CD8-positive, alpha-beta memory T cell (primary cell): ENCODE data around the gene NUTM1. TPM values are rescaled to one million over a fixed set of nuclear protein-coding genes. Genes with fewer than 3 reads are reported as not detected.

Experiments used
- CTCF ChIA-PET: fragments of 350-600 bp; sonication (Branson Sonifier 250); formaldehyde crosslinking; loops from one replicate; lab custom pipeline; 2021; ENCODE audit warnings: antibody characterized with exemption; lab: Charles Lee
- POLR2A ChIA-PET: fragments of 350-600 bp; sonication (Branson Sonifier 250); formaldehyde crosslinking; loops from one replicate; lab custom pipeline; 2021; ENCODE audit warnings: antibody characterized with exemption; lab: Charles Lee
- DNase-seq, 5 donors: peaks; one replicate each; pipeline versions ENCODE4 v3.0.0 to v3.0.0-alpha.2; 2020 to 2022; ENCODE audit warnings: mixed read lengths in 1 of 5
- H3K27ac ChIP-seq: one replicate; pipeline ENCODE4 v1.7.0; 2013; ENCODE audit warnings: low read depth, mild to moderate bottlenecking, low read length, moderate library complexity
- H3K27me3 ChIP-seq: 2 replicates; pipeline ENCODE4 v1.7.0; 2013; ENCODE audit warnings: low read length, mild to moderate bottlenecking; ENCODE audit not compliant: insufficient read depth, poor library complexity, severe bottlenecking
- H3K36me3 ChIP-seq: 2 replicates; pipeline ENCODE4 v1.7.0; 2013; ENCODE audit warnings: mild to moderate bottlenecking, low read length, moderate library complexity; ENCODE audit not compliant: insufficient read depth
- H3K4me1 ChIP-seq: 2 replicates; pipeline ENCODE4 v1.7.0; 2013; ENCODE audit warnings: mild to moderate bottlenecking, low read length, moderate library complexity; ENCODE audit not compliant: insufficient read depth
- H3K4me3 ChIP-seq: 2 replicates; pipeline ENCODE4 v1.7.0; 2013; ENCODE audit warnings: mild to moderate bottlenecking, low read length
- H3K9me3 ChIP-seq: 2 replicates; pipeline ENCODE4 v1.7.0; 2013; ENCODE audit warnings: mild to moderate bottlenecking, low read length
- H3K27ac Mint-ChIP-seq, 8 donors: one replicate each; pipeline ENCODE4 v1.8.0; 2020 to 2021; ENCODE audit warnings: mixed read lengths in 8 of 8, mild to moderate bottlenecking in 6 of 8, inconsistent platforms in 3 of 8, moderate library complexity in 3 of 8
- H3K27me3 Mint-ChIP-seq, 2 donors: one replicate each; pipeline ENCODE4 v1.8.0; 2020 to 2021; ENCODE audit warnings: mixed read lengths in 2 of 2, mild to moderate bottlenecking in 1 of 2, moderate library complexity in 1 of 2
- H3K36me3 Mint-ChIP-seq, 3 donors: one replicate each; pipeline ENCODE4 v1.8.0; 2020 to 2021; ENCODE audit warnings: mixed read lengths in 3 of 3, inconsistent platforms in 1 of 3, mild to moderate bottlenecking in 1 of 3
- H3K4me1 Mint-ChIP-seq, 3 donors: one replicate each; pipeline ENCODE4 v1.8.0; 2020 to 2021; ENCODE audit warnings: mixed read lengths in 3 of 3, inconsistent platforms in 1 of 3, mild to moderate bottlenecking in 1 of 3
- H3K4me3 Mint-ChIP-seq, 7 donors: one replicate each; pipeline ENCODE4 v1.8.0; 2020 to 2021; ENCODE audit warnings: mixed read lengths in 7 of 7, mild to moderate bottlenecking in 6 of 7, moderate library complexity in 4 of 7, inconsistent platforms in 2 of 7
- H3K9me3 Mint-ChIP-seq, 5 donors: one replicate each; pipeline ENCODE4 v1.8.0; 2020 to 2022; ENCODE audit warnings: mixed read lengths in 5 of 5, mild to moderate bottlenecking in 3 of 5, moderate library complexity in 2 of 5, inconsistent platforms in 1 of 5
- polyA plus RNA-seq: library from polyadenylated mRNA; unstranded; fragments of 300-500 nt; fragmentation: Illumina TruSeq; gene quantifications from one replicate; pipeline ENCODE4 v1.2.3, GENCODE V29; 2021
- total RNA-seq, 2 experiments: library from RNA; stranded (reverse); gene quantifications; one replicate each; pipeline ENCODE4 v1.2.3, GENCODE V29; 2021

Gene NUTM1
- total and polyA plus RNA-seq, 3 experiments from 2014 or later: not detected

GRCh38 chr15:34358948-34359347, 15.8 kb downstream of the NUTM1 start:
- Histone ChIP-seq H3K4me1 (no peaks in the 10 kb centered on the region), H3K27me3 (no peaks in the 10 kb centered on the region), H3K9me3 (no peaks in the 10 kb centered on the region), H3K27ac (no peak overlapping the region), H3K4me3 (no peak overlapping the region), H3K36me3 (peaks cover 16% of the 10 kb centered on the region)
- peaks cover 0 to 9% (median 5%) of the 10 kb centered on the region in 3 donors for H3K4me1 Mint-ChIP-seq
- H3K9me3 Mint-ChIP-seq: no peaks in the 10 kb centered on the region
- peaks cover 6 to 92% (median 18%) of the 10 kb centered on the region in 3 donors for H3K36me3 Mint-ChIP-seq
- H3K4me3 Mint-ChIP-seq: no peak overlapping the region
- ChIA-PET POLR2A (no interaction called here), CTCF (interaction anchor here (2.3 kb wide), 1 partner anchor 8 kb away, joined by 13 read pairs; the partner anchor contains the start of gene LPCAT4)
- no peaks in the 10 kb centered on the region for H3K27me3 Mint-ChIP-seq
- peak overlapping the region in 2 of 8 donors; percentile 68 to 71 for H3K27ac Mint-ChIP-seq
- no peak for DNase-seq

GRCh38 chr15:34359416-34359815, 16.3 kb downstream of the NUTM1 start:
- Mint-ChIP-seq H3K36me3 (peaks cover 6 to 87% (median 18%) of the 10 kb centered on the region in 3 donors), H3K4me1 (peaks cover under 1 to 9% (median 5%) of the 10 kb centered on the region in 3 donors), H3K4me3 (no peak overlapping the region), H3K27me3 (no peaks in the 10 kb centered on the region), H3K9me3 (no peaks in the 10 kb centered on the region), H3K27ac (peak overlapping the region in 4 of 8 donors; percentile 47 to 71 (median 68))
- Histone ChIP-seq H3K4me3 (no peak overlapping the region), H3K27ac (no peak overlapping the region), H3K27me3 (no peaks in the 10 kb centered on the region), H3K9me3 (no peaks in the 10 kb centered on the region), H3K4me1 (no peaks in the 10 kb centered on the region), H3K36me3 (peaks cover 16% of the 10 kb centered on the region)
- POLR2A ChIA-PET: no interaction called here
- CTCF ChIA-PET: interaction anchor here (1.1 to 2.1 kb wide), 2 partner anchors 16 to 118 kb away, joined by 5 to 15 read pairs; partner anchors contain the start of genes NOP10 and NUTM1
- no peak for DNase-seq

DNA sequence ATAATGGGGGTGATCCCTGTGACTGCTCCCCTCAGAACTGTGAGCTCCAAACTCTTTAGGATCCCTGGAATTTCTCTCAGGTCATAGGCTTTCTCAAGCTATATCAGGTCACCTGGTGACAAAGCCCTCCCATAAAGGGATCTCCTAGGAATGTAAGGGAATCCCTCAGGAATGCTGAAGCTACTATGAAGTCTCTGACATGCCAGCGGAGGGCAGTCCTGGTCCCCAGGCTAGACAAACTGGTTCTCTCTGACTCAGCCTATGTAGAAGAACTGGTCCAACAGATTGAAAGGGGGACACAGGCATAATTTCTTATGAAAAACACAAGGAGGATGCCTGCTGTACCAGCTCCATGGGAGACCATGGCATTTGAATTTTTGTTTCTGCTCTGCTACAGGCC, 17.2 kb downstream of the NUTM1 start:
- H3K27ac ChIP-seq: no peak overlapping the region
- H3K27me3 ChIP-seq: no peaks in the 10 kb centered on the region
- H3K4me1 Mint-ChIP-seq: peaks cover 9 to 17% (median 13%) of the 10 kb centered on the region in 3 donors
- no peak for DNase-seq
- no peaks in the 10 kb centered on the region for H3K9me3 Mint-ChIP-seq
- ChIA-PET CTCF (interaction anchor here (1.1 to 2.1 kb wide), 2 partner anchors 17 to 119 kb away, joined by 5 to 15 read pairs; partner anchors contain the start of genes NOP10 and NUTM1), POLR2A (no interaction called here)
- no peak overlapping the region for H3K4me3 ChIP-seq
- H3K36me3 ChIP-seq: peaks cover 16% of the 10 kb centered on the region
- peaks cover 6 to 79% (median 14%) of the 10 kb centered on the region in 3 donors for H3K36me3 Mint-ChIP-seq
- H3K9me3 ChIP-seq: no peaks in the 10 kb centered on the region
- H3K4me1 ChIP-seq: peaks cover 7% of the 10 kb centered on the region
- H3K4me3 Mint-ChIP-seq: no peak overlapping the region
- H3K27ac Mint-ChIP-seq: peak overlapping the region in 2 of 8 donors; percentile 2 to 30
- H3K27me3 Mint-ChIP-seq: no peaks in the 10 kb centered on the region

- peaks cover 6 to 72% (median 13%) of the 10 kb centered on the region in 3 donors for H3K36me3 Mint-ChIP-seq
These were observed 18.2 kb downstream of the NUTM1 start for GRCh38 chr15:34361278-34361677.

GRCh38 chr15:34362047-34362773, 19.1 kb downstream of the NUTM1 start:
- ChIA-PET CTCF (no interaction called here), POLR2A (no interaction called here)
- peaks cover 16% of the 10 kb centered on the region for H3K36me3 ChIP-seq
- H3K9me3 Mint-ChIP-seq: no peaks in the 10 kb centered on the region
- no peak overlapping the region for H3K4me3 ChIP-seq
- no peaks in the 10 kb centered on the region for H3K27me3 Mint-ChIP-seq
- peaks cover 18 to 29% (median 28%) of the 10 kb centered on the region in 3 donors for H3K4me1 Mint-ChIP-seq
- no peaks in the 10 kb centered on the region for H3K9me3 ChIP-seq
- peak overlapping the region in 7 of 8 donors; percentile 35 to 90 (median 55) for H3K27ac Mint-ChIP-seq
- H3K4me1 ChIP-seq: peaks cover 17% of the 10 kb centered on the region
- H3K27me3 ChIP-seq: no peaks in the 10 kb centered on the region
- no peak overlapping the region for H3K27ac ChIP-seq
- no peak overlapping the region for H3K4me3 Mint-ChIP-seq
- no peak for DNase-seq
- peaks cover 6 to 68% (median 13%) of the 10 kb centered on the region in 3 donors for H3K36me3 Mint-ChIP-seq

More at GRCh38 chr15:34361278-34361677, 18.2 kb downstream of the NUTM1 start:
- H3K9me3 Mint-ChIP-seq: no peaks in the 10 kb centered on the region
- H3K36me3 ChIP-seq: peaks cover 16% of the 10 kb centered on the region
- CTCF ChIA-PET: interaction anchor here (2.1 kb wide), 1 partner anchor 18 kb away, joined by 15 read pairs; the partner anchor contains the start of genes NOP10 and NUTM1
- peak overlapping the region in 1 of 7 donors; percentile 15 for H3K4me3 Mint-ChIP-seq
- no peak overlapping the region for H3K4me3 ChIP-seq
- no peak overlapping the region for H3K27ac ChIP-seq
- H3K4me1 Mint-ChIP-seq: peaks cover 18 to 27% (median 23%) of the 10 kb centered on the region in 3 donors
- POLR2A ChIA-PET: no interaction called here
- no peak for DNase-seq
- peaks cover 17% of the 10 kb centered on the region for H3K4me1 ChIP-seq
- H3K9me3 ChIP-seq: no peaks in the 10 kb centered on the region
- no peaks in the 10 kb centered on the region for H3K27me3 ChIP-seq
- H3K27me3 Mint-ChIP-seq: no peaks in the 10 kb centered on the region
- peak overlapping the region in 4 of 8 donors; percentile 30 to 77 (median 32) for H3K27ac Mint-ChIP-seq

DNA sequence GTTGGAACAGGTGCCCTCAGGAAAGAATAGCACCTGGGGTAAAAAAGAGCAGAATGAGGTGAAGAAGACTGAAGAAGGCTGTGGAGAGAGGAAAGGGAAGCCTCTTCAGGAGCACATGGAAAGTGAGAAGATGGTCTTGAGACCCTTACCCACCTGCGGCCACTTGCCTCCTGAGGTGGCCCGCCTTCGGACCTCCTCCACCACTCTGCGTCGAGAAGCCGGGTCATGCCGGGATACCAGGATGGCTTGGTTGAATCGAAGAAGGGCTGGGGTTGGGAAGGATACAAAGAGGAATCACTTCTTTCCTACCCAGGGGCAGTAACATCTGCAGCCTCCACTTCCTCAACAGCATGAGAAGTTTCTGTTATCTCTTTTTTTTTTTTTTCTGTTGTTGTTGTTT, 20.9 kb downstream of the NUTM1 start:
- Histone ChIP-seq H3K27me3 (no peaks in the 10 kb centered on the region), H3K4me3 (no peak overlapping the region), H3K9me3 (no peaks in the 10 kb centered on the region), H3K4me1 (peaks cover 25% of the 10 kb centered on the region), H3K27ac (no peak overlapping the region), H3K36me3 (peaks cover 16% of the 10 kb centered on the region)
- Mint-ChIP-seq H3K4me3 (peak overlapping the region in 2 of 7 donors; percentile 7 to 70), H3K36me3 (peaks cover 6 to 59% (median 6%) of the 10 kb centered on the region in 3 donors), H3K27me3 (no peaks in the 10 kb centered on the region), H3K9me3 (no peaks in the 10 kb centered on the region), H3K27ac (peak overlapping the region in 3 of 8 donors; percentile 11 to 66 (median 66)), H3K4me1 (peaks cover 27 to 40% (median 39%) of the 10 kb centered on the region in 3 donors)
- ChIA-PET POLR2A (interaction anchor here (1.3 kb wide), 1 partner anchor 21 kb away, joined by 7 read pairs; the partner anchor contains the start of gene NUTM1), CTCF (no interaction called here)
- no peak for DNase-seq

- H3K4me3 Mint-ChIP-seq: peak overlapping the region; percentile 90 to 98 (median 95)
- no peaks in the 10 kb centered on the region for H3K9me3 Mint-ChIP-seq
- H3K27ac ChIP-seq: peak overlapping the region; percentile 52
- H3K36me3 Mint-ChIP-seq: peaks cover 4 to 47% (median 6%) of the 10 kb centered on the region in 3 donors
- no peaks in the 10 kb centered on the region for H3K27me3 Mint-ChIP-seq
- H3K4me1 Mint-ChIP-seq: peaks cover 30 to 49% (median 43%) of the 10 kb centered on the region in 3 donors
- H3K27ac Mint-ChIP-seq: peak overlapping the region in 7 of 8 donors; percentile 84 to 98 (median 93)
- no peaks in the 10 kb centered on the region for H3K9me3 ChIP-seq
- H3K27me3 ChIP-seq: no peaks in the 10 kb centered on the region
- CTCF ChIA-PET: interaction anchor here (1.4 to 4.2 kb wide), 5 partner anchors 10 to 222 kb away, joined by 4 to 60 read pairs (median 39); partner anchors contain the start of genes NOP10, NUTM1 and SLC12A6
- H3K4me1 ChIP-seq: peaks cover 25% of the 10 kb centered on the region
- DNase-seq: peak in 3 of 5 donors; percentile 12 to 32 (median 14)
- peaks cover 11% of the 10 kb centered on the region for H3K36me3 ChIP-seq
- POLR2A ChIA-PET: interaction anchor here (1.3 to 3.5 kb wide), 2 partner anchors 22 to 28 kb away, joined by 7 to 42 read pairs; partner anchors contain the start of genes NUTM1 and SLC12A6
- H3K4me3 ChIP-seq: peak overlapping the region; percentile 57
These were observed 22.1 kb downstream of the NUTM1 start for GRCh38 chr15:34365091-34365825.
